Spleen (tissue), 7 donors: ENCODE data around the gene PCNX2.

Source experiments
- CTCF ChIP-seq, 11 experiments: fragments of 200-600 bp in 7 of 11; fragments of 450-650 bp in 4 of 11; sonication (generic) in 4 of 11; IDR thresholded peaks in 8 of 11; conservative IDR thresholded peaks in 3 of 11; 1 replicate in 7 of 11; 2 replicates in 4 of 11; pipeline versions ENCODE4 v1.4.0 to v1.8.0; 2016 to 2021; ENCODE audit warnings: antibody characterized with exemption in 11 of 11, inconsistent platforms in 4 of 11, mild to moderate bottlenecking in 1 of 11
- POLR2A ChIP-seq, 3 donors: fragments of 450-650 bp; IDR thresholded peaks; one replicate each; pipeline ENCODE4 v1.5.1; 2017; ENCODE audit warnings: antibody characterized with exemption in 3 of 3, mild to moderate bottlenecking in 1 of 3
- donor health status: DM: no; HTN: no; CAD: no; lungs with moderate emphysema.
- donor health status: DM: no; HTN: no; CAD: no.
- donor health status: DM: no; HTN: no; CAD: no.

GRCh38 chr1:233140499-233140898, 155.0 kb downstream of the PCNX2 start:
- TF ChIP-seq CTCF (IDR thresholded peaks at IDR 0.05 in 8 of 11, conservative IDR thresholded peaks at IDR 0.05 in 3 of 11) (no peak), POLR2A (IDR thresholded peaks at IDR 0.05) (no peak)
